Lower leg skin (tissue), 3 donors: Measurements from ENCODE around the gene PPP4R2.

ENCODE experiments used
- POLR2A ChIP-seq, 2 donors: fragments of 450-650 bp; IDR thresholded peaks; one replicate each; pipeline ENCODE4 v1.6.1; 2016 to 2017; ENCODE audit warnings: antibody characterized with exemption in 2 of 2, mild to moderate bottlenecking in 1 of 2, moderate library complexity in 1 of 2
- TF ChIP-seq, protein P1 (sequence below), 3 donors: fragments of 450-650 bp; IDR thresholded peaks; one replicate each; pipeline ENCODE4 v1.5.1; 2016; ENCODE audit warnings: antibody characterized with exemption in 3 of 3, mild to moderate bottlenecking in 3 of 3, moderate library complexity in 2 of 3

DNA sequence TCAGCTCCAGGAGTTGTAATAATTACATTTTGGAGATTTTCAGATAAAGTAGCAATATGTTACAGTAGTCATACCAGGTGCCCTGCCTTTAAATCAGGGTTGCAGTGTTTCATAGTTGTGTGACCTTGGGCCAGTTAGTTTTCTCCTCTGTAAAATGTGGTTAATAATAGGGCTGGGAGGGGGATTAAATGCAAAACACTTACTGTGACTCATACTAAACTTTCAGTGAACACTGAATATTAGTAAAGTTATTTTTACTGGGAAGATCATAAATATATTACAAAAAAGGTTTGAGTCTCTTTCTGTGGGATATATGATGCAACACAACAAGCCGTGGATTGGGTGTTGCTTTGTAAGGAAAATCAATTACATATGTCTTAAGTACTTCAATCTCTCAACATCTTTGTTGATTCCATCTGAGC is 63.7 kb downstream of the PPP4R2 start:
- TF ChIP-seq, protein P1, sequence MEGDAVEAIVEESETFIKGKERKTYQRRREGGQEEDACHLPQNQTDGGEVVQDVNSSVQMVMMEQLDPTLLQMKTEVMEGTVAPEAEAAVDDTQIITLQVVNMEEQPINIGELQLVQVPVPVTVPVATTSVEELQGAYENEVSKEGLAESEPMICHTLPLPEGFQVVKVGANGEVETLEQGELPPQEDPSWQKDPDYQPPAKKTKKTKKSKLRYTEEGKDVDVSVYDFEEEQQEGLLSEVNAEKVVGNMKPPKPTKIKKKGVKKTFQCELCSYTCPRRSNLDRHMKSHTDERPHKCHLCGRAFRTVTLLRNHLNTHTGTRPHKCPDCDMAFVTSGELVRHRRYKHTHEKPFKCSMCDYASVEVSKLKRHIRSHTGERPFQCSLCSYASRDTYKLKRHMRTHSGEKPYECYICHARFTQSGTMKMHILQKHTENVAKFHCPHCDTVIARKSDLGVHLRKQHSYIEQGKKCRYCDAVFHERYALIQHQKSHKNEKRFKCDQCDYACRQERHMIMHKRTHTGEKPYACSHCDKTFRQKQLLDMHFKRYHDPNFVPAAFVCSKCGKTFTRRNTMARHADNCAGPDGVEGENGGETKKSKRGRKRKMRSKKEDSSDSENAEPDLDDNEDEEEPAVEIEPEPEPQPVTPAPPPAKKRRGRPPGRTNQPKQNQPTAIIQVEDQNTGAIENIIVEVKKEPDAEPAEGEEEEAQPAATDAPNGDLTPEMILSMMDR (IDR thresholded peaks at IDR 0.05) = no peak
- no peak for TF ChIP-seq POLR2A (IDR thresholded peaks at IDR 0.05)
